Liver (tissue), 9 donors: ENCODE measurements around the gene NOP9. TPM values are rescaled to one million over a fixed set of nuclear protein-coding genes. Genes with fewer than 3 reads are reported as not detected.

ENCODE experiments used
- DNase-seq: peaks from one replicate; pipeline ENCODE4 v3.0.0-alpha.2; 2017; ENCODE audit warnings: low spot score
- H3K27ac ChIP-seq, 2 donors: one replicate each; pipeline ENCODE4 v1.7.0; 2013; ENCODE audit warnings: inconsistent platforms in 2 of 2, low read length in 2 of 2, control low read depth in 1 of 2, low read depth in 1 of 2, mild to moderate bottlenecking in 1 of 2
- H3K27me3 ChIP-seq, 4 donors: one replicate each; pipeline versions ENCODE4 v1.6.1 to v1.7.0; 2013; ENCODE audit warnings: low read length in 3 of 4, inconsistent platforms in 1 of 4, mild to moderate bottlenecking in 1 of 4, moderate library complexity in 1 of 4; ENCODE audit not compliant: control insufficient read depth in 4 of 4, insufficient read depth in 4 of 4
- H3K36me3 ChIP-seq, 4 donors: one replicate each; pipeline versions ENCODE4 v1.6.1 to v1.7.0; 2013; ENCODE audit warnings: low read length in 3 of 4, mild to moderate bottlenecking in 3 of 4, low read depth in 1 of 4, moderate library complexity in 1 of 4; ENCODE audit not compliant: control insufficient read depth in 4 of 4, insufficient read depth in 3 of 4
- H3K4me1 ChIP-seq, 4 donors: one replicate each; pipeline versions ENCODE4 v1.6.1 to v1.7.0; 2013; ENCODE audit warnings: low read length in 3 of 4, mild to moderate bottlenecking in 3 of 4, moderate library complexity in 1 of 4; ENCODE audit not compliant: control insufficient read depth in 4 of 4, insufficient read depth in 4 of 4
- H3K4me3 ChIP-seq, 3 donors: one replicate each; pipeline versions ENCODE4 v1.6.1 to v1.7.0; 2013; ENCODE audit warnings: low read length in 3 of 3, control low read depth in 1 of 3, low read depth in 1 of 3, mild to moderate bottlenecking in 1 of 3
- H3K9ac ChIP-seq, 2 donors: one replicate each; pipeline ENCODE4 v1.7.0; 2013; ENCODE audit warnings: low read length in 2 of 2, mild to moderate bottlenecking in 2 of 2, moderate library complexity in 2 of 2, control low read depth in 1 of 2, low read depth in 1 of 2
- H3K9me3 ChIP-seq, 4 donors: one replicate each; pipeline versions ENCODE4 v1.6.1 to v1.7.0; 2013; ENCODE audit warnings: low read length in 3 of 4; ENCODE audit not compliant: control insufficient read depth in 4 of 4
- CTCF ChIP-seq: fragments of 150-350 bp; IDR thresholded peaks from 2 replicates; pipeline ENCODE4 v1.5.1; 2017; ENCODE audit warnings: improper control_type of control experiment, low read depth, low read length; ENCODE audit not compliant: missing input control
- EGR1 ChIP-seq, 2 donors: IDR thresholded peaks; 2 replicates each; pipeline ENCODE4 v1.6.1; 2016 to 2018; ENCODE audit warnings: antibody characterized with exemption in 2 of 2, low read depth in 2 of 2
- FOXA1 ChIP-seq: IDR thresholded peaks from 2 replicates; pipeline ENCODE4 v1.6.1; 2016; ENCODE audit warnings: antibody characterized with exemption
- FOXA2 ChIP-seq: IDR thresholded peaks from 2 replicates; pipeline ENCODE4 v1.6.1; 2016; ENCODE audit warnings: antibody characterized with exemption
- GABPA ChIP-seq, 2 donors: IDR thresholded peaks in 1 of 2; conservative IDR thresholded peaks in 1 of 2; 2 replicates each; pipeline ENCODE4 v1.6.1; 2016; ENCODE audit warnings: antibody characterized with exemption in 2 of 2, mild to moderate bottlenecking in 1 of 2, moderate library complexity in 1 of 2
- HNF4A ChIP-seq, 2 donors: conservative IDR thresholded peaks; 2 replicates each; pipeline ENCODE4 v1.6.1; 2016; ENCODE audit warnings: antibody characterized with exemption in 2 of 2, mild to moderate bottlenecking in 2 of 2
- HNF4G ChIP-seq: IDR thresholded peaks from 2 replicates; pipeline ENCODE4 v1.6.1; 2016; ENCODE audit warnings: antibody characterized with exemption
- NR2F2 ChIP-seq: IDR thresholded peaks from 2 replicates; pipeline ENCODE4 v1.6.1; 2016; ENCODE audit warnings: antibody characterized with exemption
- SP1 ChIP-seq: IDR thresholded peaks from 2 replicates; pipeline ENCODE4 v1.6.1; 2018; ENCODE audit warnings: antibody characterized with exemption, mild to moderate bottlenecking
- TAF1 ChIP-seq: conservative IDR thresholded peaks from 2 replicates; pipeline ENCODE4 v1.6.1; 2016; ENCODE audit warnings: antibody characterized with exemption, mild to moderate bottlenecking
- YY1 ChIP-seq: IDR thresholded peaks from 2 replicates; pipeline ENCODE4 v1.6.1; 2016; ENCODE audit warnings: antibody characterized with exemption, mild to moderate bottlenecking
- ZBTB33 ChIP-seq: IDR thresholded peaks from 2 replicates; pipeline ENCODE4 v1.6.1; 2016; ENCODE audit warnings: antibody characterized with exemption
- WGBS: extraction: QIAGEN DNeasy Blood & Tissue Kit; methylation state at CpG from one replicate; pipeline ENCODE4 v1.1.7; 2013; 5-methylcytosine and 5-hydroxymethylcytosine counted together
- polyA plus RNA-seq, 2 donors: library from polyadenylated mRNA; stranded (reverse) in 1 of 2; unstranded in 1 of 2; fragments of 200-250 nt in 1 of 2; fragments of >200 nt in 1 of 2; fragmentation: Nextera tagmentation in 1 of 2; extraction: Ambion mirVana in 1 of 2; gene quantifications; one replicate each; pipeline versions ENCODE4 v1.2.1 to v1.2.3, GENCODE V29; 2013 to 2015
- total RNA-seq, 2 donors: library from RNA; depleted of rRNA; stranded (reverse); fragments of >200 nt; gene quantifications; one replicate each; pipeline ENCODE4 v1.2.3, GENCODE V29; 2014
- TF ChIP-seq, protein P1 (sequence below): IDR thresholded peaks from 2 replicates; pipeline ENCODE4 v1.6.1; 2016; ENCODE audit warnings: antibody characterized with exemption, mild to moderate bottlenecking
- TF ChIP-seq, protein P2 (sequence below): IDR thresholded peaks from 2 replicates; pipeline ENCODE4 v1.6.1; 2016; ENCODE audit warnings: antibody characterized with exemption
- donor health status: healthy.
- donor health status: healthy.
- donor health status: healthy.
- donor health status: healthy.
- donor health status: healthy.

NOP9 gene
- total and polyA plus RNA-seq, 4 donors, result 3.8 to 18.2 (median 9.7) TPM

DNA sequence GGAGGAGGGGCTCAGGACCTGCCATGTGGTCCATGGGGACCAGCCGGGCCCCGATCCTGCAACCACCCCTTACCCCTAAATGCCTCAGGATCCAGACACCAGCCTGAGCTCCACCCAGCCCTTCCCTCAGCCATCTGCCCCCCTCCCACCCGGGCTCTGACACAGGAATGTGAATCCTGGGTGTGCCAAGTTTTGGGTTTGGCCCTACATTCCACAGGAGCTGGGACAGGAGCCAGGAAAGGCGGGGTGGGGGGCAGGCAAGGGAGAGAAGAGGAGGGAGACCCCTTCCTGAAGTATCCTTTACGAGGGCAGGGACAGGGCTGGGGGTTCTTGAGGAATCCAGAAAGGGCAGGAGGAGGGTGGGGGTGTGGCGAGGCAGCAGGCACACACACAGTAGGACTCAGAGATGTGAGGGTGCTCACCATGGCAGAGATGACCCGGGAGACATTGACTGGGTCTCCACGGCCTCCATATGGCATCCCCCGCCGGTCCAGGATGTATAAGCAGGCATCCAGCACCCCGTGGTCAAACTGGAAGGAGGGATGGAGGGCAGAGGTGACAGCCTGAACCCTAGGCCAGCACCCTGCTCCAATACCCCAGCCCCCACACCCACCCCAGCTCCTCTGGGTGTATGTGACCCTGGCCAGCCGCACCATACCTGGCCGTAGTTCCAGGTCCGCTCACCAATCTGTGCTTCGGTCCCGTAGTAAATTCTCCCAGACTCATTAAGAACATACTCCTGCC, 40.2 kb upstream of the NOP9 start:
- H3K4me3 ChIP-seq, result no peak overlapping the region
- no peaks in the 10 kb centered on the region for H3K9me3 ChIP-seq
- no peaks in the 10 kb centered on the region for H3K27me3 ChIP-seq
- TF ChIP-seq HNF4A (conservative IDR thresholded peaks at IDR 0.05), result no peak
- TF ChIP-seq, protein P1, sequence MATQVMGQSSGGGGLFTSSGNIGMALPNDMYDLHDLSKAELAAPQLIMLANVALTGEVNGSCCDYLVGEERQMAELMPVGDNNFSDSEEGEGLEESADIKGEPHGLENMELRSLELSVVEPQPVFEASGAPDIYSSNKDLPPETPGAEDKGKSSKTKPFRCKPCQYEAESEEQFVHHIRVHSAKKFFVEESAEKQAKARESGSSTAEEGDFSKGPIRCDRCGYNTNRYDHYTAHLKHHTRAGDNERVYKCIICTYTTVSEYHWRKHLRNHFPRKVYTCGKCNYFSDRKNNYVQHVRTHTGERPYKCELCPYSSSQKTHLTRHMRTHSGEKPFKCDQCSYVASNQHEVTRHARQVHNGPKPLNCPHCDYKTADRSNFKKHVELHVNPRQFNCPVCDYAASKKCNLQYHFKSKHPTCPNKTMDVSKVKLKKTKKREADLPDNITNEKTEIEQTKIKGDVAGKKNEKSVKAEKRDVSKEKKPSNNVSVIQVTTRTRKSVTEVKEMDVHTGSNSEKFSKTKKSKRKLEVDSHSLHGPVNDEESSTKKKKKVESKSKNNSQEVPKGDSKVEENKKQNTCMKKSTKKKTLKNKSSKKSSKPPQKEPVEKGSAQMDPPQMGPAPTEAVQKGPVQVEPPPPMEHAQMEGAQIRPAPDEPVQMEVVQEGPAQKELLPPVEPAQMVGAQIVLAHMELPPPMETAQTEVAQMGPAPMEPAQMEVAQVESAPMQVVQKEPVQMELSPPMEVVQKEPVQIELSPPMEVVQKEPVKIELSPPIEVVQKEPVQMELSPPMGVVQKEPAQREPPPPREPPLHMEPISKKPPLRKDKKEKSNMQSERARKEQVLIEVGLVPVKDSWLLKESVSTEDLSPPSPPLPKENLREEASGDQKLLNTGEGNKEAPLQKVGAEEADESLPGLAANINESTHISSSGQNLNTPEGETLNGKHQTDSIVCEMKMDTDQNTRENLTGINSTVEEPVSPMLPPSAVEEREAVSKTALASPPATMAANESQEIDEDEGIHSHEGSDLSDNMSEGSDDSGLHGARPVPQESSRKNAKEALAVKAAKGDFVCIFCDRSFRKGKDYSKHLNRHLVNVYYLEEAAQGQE, result no peak
- TF ChIP-seq FOXA2, result no peak
- no peak for TF ChIP-seq EGR1 (IDR thresholded peaks at IDR 0.05; ENCODE audit: low read depth in 2 of 2)
- 87% methylated on average over 16 of the region's 16 CpGs for WGBS
- H3K4me1 ChIP-seq, result no peaks in the 10 kb centered on the region
- no peak overlapping the region for H3K9ac ChIP-seq
- H3K27ac ChIP-seq, result no peak overlapping the region
- H3K36me3 ChIP-seq, result peaks cover 0 to 9% (median 0%) of the 10 kb centered on the region in 4 donors
- no peak for DNase-seq

DNA sequence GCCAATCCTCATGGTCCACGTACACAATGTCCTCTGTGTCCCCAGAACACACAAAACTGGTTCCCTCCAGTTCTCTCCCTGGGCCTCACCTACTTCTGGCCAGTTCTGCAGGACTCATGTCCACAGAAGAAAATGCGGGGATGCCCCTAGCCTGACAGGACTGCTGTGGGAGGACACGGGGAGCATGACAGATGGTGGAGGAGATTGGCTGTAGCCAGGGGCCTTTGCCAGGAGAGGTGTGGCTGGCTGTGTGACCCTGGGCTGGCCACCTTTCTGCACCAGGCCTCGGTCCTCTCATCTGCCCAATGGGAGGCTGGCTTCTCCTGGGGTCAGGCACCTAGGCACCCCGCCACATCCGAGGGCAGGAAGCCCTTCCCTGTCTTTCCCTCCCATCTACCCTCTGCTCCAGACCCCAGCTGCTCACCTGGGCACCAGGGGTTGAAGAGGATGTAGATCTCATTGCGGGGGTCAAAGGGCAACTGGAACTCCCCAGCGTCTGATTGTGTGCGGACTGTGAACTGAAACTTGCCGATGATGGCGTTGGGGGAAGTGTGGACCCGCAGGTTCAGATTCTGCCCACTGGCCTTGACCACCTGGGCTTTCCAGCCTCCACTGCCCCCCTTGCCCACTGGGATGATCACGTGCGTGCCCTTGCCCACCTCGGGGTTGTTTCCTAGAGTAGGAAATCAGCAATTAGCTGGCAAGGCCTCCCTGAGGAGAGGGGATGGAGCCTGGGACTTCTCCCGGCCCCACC, 39.4 kb upstream of the NOP9 start:
- Histone ChIP-seq H3K9ac (no peak overlapping the region), H3K4me1 (no peaks in the 10 kb centered on the region), H3K27ac (no peak overlapping the region), H3K9me3 (no peaks in the 10 kb centered on the region), H3K4me3 (no peak overlapping the region), H3K27me3 (no peaks in the 10 kb centered on the region), H3K36me3 (peaks cover 0 to 8% (median 0%) of the 10 kb centered on the region in 4 donors)
- no peak for DNase-seq
- no peak for TF ChIP-seq EGR1 (IDR thresholded peaks at IDR 0.05; ENCODE audit: low read depth in 2 of 2)
- TF ChIP-seq FOXA2, result no peak
- TF ChIP-seq TAF1, result no peak
- no peak for TF ChIP-seq SP1
- no peak for TF ChIP-seq YY1
- TF ChIP-seq ZBTB33, result no peak
- TF ChIP-seq NR2F2, result no peak
- no peak for TF ChIP-seq HNF4G
- no peak for TF ChIP-seq CTCF
- TF ChIP-seq, protein P2, sequence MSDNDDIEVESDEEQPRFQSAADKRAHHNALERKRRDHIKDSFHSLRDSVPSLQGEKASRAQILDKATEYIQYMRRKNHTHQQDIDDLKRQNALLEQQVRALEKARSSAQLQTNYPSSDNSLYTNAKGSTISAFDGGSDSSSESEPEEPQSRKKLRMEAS, result no peak
- no peak for TF ChIP-seq HNF4A (conservative IDR thresholded peaks at IDR 0.05)
- TF ChIP-seq FOXA1, result no peak
- TF ChIP-seq GABPA (IDR thresholded peaks at IDR 0.05 in 1 of 2, conservative IDR thresholded peaks at IDR 0.05 in 1 of 2), result no peak
- 92% methylated on average over 16 of the region's 16 CpGs for WGBS
